NCI-H2171 (cell line): ENCODE results near the gene CNPPD1.

Source experiments
- DNase-seq: peaks from one replicate; lab custom pipeline; 2025; lab: John Stamatoyannopoulos, UW

The CNPPD1 gene

GRCh38 chr2:219160186-219161017, 16.3 kb downstream of the CNPPD1 start, which contains the start of gene NHEJ1:
NHEJ1 (minus strand) TSS chr2:219160815; CDS start chr2:219158362, 2,453 bp downstream.
- DNase-seq, result peak; percentile 80

- no peak for DNase-seq
These were observed 16.9 kb downstream of the CNPPD1 start for GRCh38 chr2:219159771-219160185.

- no peak for DNase-seq
These were observed 18.1 kb downstream of the CNPPD1 start for GRCh38 chr2:219158586-219158985.

GRCh38 chr2:219158025-219158424, 18.7 kb downstream of the CNPPD1 start:
- DNase-seq, result no peak

GRCh38 chr2:219157396-219157795, 19.3 kb downstream of the CNPPD1 start:
- no peak for DNase-seq

- peak; percentile 77 for DNase-seq
These were observed 21.6 kb downstream of the CNPPD1 start for GRCh38 chr2:219155054-219155644.

- no peak for DNase-seq
These were observed 27.1 kb downstream of the CNPPD1 start for GRCh38 chr2:219149667-219150066.

- no peak for DNase-seq
These were observed 34.4 kb downstream of the CNPPD1 start for GRCh38 chr2:219142329-219142728.

GRCh38 chr2:219140722-219141121, 36.0 kb downstream of the CNPPD1 start:
- DNase-seq, result no peak

GRCh38 chr2:219133976-219134375, 42.7 kb downstream of the CNPPD1 start:
- no peak for DNase-seq

- no peak for DNase-seq
These were observed 45.0 kb downstream of the CNPPD1 start for GRCh38 chr2:219131744-219132143.

GRCh38 chr2:219131327-219131726, 45.4 kb downstream of the CNPPD1 start:
- no peak for DNase-seq

- DNase-seq, result no peak
These were observed 47.1 kb downstream of the CNPPD1 start for GRCh38 chr2:219129589-219129988.

- DNase-seq, result no peak
These were observed 48.3 kb downstream of the CNPPD1 start for GRCh38 chr2:219128396-219128795.

- DNase-seq, result no peak
These were observed 49.6 kb downstream of the CNPPD1 start for GRCh38 chr2:219127037-219127635.

GRCh38 chr2:219126555-219126954, 50.2 kb downstream of the CNPPD1 start:
- DNase-seq, result no peak

- DNase-seq, result no peak
These were observed 50.8 kb downstream of the CNPPD1 start for GRCh38 chr2:219125886-219126270.

- DNase-seq, result no peak
These were observed 51.4 kb downstream of the CNPPD1 start for GRCh38 chr2:219125225-219125885.

- DNase-seq, result no peak
These were observed 52.2 kb downstream of the CNPPD1 start for GRCh38 chr2:219124381-219125110.

GRCh38 chr2:219123356-219124135, 53.2 kb downstream of the CNPPD1 start:
- DNase-seq, result no peak
